Hematopoietic multipotent progenitor cell (in vitro differentiated cells): Measurements from ENCODE around the gene PRICKLE2. TPM values are rescaled to one million over a fixed set of nuclear protein-coding genes. Genes with fewer than 3 reads are reported as not detected.

ENCODE experiments used
- DNase-seq, 3 donors: peaks; one replicate each; pipeline ENCODE4 v3.0.0-alpha.2; 2011 to 2015; ENCODE audit warnings: low read depth in 2 of 3, low spot score in 2 of 3
- total RNA-seq: library from RNA; depleted of rRNA; stranded (reverse); fragments of >200 nt; gene quantifications from one replicate; pipeline ENCODE4 v1.2.3, GENCODE V29; 2012

PRICKLE2 gene
- total RNA-seq, 1 donor: under 0.01 TPM

DNA sequence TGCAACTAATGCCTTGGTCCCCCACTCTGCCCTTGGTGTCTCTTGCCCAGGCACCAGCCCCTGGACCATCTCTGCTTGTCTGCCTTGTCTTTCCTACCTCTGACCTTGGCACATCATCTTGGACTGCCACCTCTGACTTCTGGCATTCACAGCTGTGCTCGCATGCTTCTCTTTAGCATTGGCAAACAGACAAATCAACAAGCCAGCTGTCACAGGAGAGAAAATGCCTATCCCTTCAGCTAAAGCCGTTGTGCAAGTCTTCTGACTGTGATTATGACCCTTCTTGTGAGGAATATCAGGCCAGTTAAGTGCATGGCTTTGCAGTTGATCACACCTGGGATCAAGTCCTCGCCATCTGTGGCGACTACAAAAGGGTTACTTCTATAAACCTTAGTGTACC lies 84.6 kb downstream of the PRICKLE2 start:
- DNase-seq: no peak

DNA sequence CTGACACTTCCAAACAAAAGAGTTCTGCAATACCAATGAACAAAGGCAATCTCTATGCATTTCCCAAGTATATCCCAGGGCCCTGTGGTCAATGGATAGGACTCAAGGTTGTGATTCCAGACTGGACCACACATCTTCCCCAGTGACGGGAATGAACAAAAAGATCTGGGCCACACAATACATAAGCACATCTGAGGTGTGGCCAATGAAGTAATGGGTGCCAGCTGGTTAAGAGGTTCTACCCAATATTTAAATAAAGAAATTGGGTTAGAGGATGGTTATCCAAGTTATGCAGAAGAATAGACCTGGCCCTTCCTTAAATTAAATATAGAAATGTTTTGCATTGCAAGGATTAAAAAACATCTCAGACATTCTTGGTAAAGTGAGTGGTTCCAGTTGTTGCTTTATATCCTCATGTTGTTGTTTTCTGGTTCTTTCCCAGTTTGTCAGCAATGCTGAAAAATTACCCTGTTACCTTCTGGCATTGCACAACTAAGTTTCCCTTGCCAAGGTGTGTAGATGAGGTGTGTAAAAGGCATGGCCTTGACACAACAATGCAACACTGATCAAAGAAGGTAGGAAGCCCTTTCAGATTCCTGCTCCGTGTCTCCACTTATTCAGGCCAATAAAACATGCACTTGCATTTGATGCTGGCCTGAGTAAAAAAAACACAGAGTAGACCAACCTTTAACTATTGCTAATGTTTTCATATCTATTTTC lies 86.5 kb downstream of the PRICKLE2 start:
- DNase-seq: no peak

DNA sequence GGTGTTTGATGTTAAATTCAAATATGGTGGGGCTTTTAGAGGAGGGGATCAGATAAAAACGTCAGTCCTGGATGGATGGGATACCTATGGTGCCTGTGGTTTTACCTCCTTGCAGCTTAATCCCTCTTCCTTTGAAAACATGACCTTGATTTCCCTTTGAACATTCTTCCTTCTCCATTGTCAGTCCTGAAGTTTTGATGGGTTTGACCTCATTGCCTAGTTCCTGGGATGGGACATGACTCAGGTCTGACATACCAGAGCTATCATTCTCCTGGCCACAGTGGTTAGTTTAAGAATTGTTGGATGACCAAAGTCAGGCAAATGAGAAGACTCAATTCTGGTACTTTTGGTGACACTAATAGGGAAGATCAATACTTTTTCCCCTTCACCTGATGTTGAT lies 87.2 kb downstream of the PRICKLE2 start:
- no peak for DNase-seq

DNA sequence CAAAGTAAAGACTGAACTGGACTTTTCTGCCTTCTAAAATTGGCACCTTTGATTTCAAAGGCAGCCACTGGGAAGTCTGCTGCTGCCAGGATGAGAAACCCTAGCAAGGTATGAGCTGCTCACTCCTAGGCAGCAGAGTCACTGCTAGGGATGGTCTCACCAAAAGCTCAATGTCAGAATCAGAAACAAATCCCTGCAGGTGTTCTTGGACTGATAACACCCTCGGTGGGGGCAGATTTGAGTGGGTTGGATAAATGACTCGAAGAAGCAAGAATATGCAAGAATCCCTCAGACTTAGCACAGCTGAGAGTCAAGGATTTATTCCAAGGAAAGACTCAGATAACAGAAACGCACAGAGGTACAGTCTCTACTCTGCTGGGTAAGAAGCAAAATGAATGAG lies 90.4 kb downstream of the PRICKLE2 start:
- no peak for DNase-seq

DNA sequence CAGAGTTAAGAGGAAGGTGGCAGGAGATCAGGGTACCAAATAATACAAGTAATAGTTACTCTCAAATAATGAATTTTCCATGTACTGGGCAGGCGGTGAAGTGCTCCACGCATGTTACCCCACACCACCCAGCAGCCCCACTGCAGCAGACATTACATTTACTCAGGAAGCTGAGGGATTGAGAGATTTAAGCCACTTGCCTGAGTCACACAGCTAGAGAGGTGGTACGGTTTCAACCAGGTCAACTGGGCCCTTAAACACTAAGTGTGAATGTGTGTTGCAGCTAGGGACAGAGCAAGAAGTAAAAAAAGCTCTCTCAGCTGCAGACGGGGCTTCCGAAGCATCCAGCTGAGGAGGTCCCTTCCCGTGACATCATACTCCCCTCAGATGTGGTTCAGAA lies 91.3 kb downstream of the PRICKLE2 start:
- DNase-seq: no peak

DNA sequence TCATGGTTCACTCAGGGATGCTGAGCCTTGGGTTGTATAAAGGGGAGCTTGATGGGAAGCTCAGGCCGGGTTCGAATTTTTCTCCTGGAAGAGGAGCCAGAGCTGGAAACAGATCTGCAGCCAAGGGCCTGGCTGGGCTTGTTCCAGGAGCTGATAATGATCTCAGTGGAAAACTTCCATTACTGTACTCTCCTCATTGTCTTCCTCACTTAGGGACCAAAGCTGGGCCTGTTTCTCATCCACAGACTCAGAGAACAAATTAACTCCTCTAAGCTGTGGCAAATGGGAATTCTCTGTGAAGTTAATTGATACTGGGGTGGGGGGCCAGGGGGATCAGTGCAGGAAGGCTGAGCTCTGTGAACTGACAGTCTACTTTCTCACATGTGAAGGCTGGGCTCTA lies 92.0 kb downstream of the PRICKLE2 start:
- no peak for DNase-seq

DNA sequence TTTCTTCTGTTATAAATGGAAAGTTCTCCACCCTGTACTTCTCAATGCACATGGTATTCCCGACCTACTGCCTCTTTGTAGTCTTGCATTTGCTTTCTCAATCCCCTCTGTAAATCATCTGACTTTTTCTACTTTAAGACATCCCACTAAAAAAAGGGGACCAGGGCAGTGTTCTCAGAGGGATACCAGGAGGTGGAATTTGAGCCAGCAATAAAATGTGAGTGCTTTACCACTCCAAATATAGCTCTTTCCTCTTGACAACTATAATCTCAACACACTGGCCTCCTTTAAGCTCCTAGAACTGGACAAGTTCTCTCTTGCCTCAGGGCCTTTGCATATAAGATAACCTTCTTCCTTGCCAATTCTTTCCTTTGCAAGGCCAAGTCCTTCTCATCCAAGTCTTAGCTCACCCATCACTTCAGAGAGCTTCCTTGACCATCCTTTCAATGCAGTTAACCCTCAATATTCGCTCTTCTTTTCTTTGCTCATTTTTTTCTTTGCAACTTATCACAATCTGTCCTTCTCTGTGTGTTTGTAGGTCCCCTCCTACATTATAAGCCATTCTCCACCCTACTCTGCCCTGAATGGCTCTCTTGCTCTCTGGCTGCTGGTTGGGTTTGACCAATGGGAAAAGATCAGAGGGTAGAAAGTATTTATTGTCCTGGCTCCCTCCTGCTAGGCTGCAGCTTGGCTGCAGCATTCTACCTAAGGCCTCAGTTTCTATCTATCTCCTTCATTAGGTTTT lies 93.4 kb downstream of the PRICKLE2 start:
- no peak for DNase-seq

GRCh38 chr3:64130436-64130835 lies 94.8 kb downstream of the PRICKLE2 start:
- no peak for DNase-seq

DNA sequence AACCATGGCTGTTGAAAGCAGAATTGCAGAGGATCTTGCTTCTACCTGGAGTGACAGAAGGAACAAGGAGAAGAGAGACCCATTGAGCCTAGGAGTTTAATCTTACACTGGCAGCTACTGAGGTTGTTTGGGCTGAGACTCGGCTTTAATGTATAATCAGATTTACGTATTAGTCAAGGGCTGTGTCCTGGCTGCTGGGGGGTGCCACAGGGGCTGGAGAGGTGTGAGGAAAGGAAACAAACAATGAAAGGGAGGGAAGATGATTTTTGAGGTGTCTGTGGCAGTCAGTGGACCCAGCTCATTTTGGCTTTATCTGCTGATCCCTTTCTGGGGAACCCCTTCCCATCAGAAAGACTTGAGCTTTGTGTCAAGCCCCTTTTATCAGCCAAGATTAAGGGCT lies 95.7 kb downstream of the PRICKLE2 start:
- DNase-seq: no peak

- DNase-seq: no peak
Measured at GRCh38 chr3:64129106-64129505, 96.2 kb downstream of the PRICKLE2 start.

- DNase-seq: no peak
Measured at GRCh38 chr3:64125561-64125960, 99.7 kb downstream of the PRICKLE2 start.

GRCh38 chr3:64123931-64124330 lies 101.3 kb downstream of the PRICKLE2 start:
- DNase-seq: no peak

DNA sequence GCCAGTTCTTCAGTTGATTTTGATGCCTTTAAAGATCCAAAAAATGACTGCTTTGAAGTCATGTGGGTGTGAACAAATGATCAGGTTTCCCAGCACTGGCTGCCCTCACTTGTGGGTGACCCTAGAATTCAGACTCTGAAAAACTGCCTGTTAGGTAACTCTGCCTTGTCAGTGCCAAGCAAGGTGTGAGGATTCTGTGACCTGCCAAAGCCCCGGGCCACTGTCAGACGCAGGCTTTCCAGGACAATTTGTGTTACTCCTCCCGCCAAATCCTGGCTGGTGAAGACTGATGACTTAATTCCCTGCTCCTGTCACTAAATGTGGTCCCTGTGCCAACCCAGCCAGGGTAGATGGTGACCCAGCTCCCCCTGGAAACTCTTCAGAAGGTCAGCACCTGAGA lies 102.8 kb downstream of the PRICKLE2 start:
- DNase-seq: no peak

DNA sequence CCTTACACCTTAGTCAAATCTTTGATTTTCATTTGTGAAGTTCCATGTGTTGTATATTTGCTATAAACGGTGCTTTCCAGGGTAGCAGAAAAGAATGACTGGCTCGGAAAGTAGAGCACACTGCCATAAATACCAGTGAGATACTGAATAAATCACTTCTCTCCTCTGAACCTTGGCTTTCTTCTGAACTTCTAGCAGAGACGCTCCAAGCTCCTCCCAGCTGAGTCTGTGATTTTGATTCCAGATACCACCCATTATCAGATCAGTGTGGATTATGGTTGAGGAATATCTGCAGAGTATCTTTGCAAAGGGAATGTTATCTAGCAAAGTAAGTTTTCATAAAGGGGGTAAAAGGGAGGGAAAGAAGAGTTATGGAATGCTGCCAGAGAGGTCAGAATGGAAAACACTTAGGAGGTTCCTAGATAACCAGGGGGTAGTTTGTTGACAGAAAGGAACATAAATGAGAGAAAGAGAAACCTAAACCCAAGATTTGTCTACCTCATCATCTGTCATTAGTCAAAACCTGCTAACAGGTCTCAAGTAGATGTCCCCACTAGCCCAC lies 103.4 kb downstream of the PRICKLE2 start:
- DNase-seq: no peak

GRCh38 chr3:64120876-64121275 lies 104.4 kb downstream of the PRICKLE2 start:
- no peak for DNase-seq

- no peak for DNase-seq
Measured at GRCh38 chr3:64117483-64117882, 107.8 kb downstream of the PRICKLE2 start.

DNA sequence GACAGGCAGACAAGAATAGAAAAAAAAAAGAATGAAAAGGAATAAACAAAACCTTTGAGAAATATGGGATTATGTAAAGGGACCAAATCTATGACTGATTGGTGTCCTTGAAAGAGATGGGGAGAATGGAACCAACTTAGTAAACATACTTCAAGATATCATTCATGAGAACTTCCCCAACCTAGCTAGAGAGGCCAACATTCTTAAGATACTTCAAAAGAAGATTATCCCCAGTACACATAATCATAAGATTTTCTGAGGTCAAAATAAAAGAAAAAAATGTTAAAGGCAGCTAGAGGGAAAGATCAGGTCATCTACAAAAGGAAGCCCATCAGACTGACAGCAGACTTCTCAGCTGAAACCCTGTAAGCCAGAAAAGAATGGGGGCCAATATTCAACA lies 110.6 kb downstream of the PRICKLE2 start:
- no peak for DNase-seq

- DNase-seq: no peak
Measured at GRCh38 chr3:64111872-64112271, 113.4 kb downstream of the PRICKLE2 start.

GRCh38 chr3:64111083-64111482 lies 114.2 kb downstream of the PRICKLE2 start:
- no peak for DNase-seq

- DNase-seq: no peak
Measured at GRCh38 chr3:64110071-64110470, 115.2 kb downstream of the PRICKLE2 start.

GRCh38 chr3:64109438-64109837 lies 115.8 kb downstream of the PRICKLE2 start:
- DNase-seq: no peak

GRCh38 chr3:64108784-64109317 lies 116.4 kb downstream of the PRICKLE2 start:
- no peak for DNase-seq
